HG03442 (cell line): ENCODE measurements around the gene KCNQ1OT1.
"Not testable (repeated sequence)": the region's sequence is repeated elsewhere in the genome, so short reads cannot be mapped to it uniquely, and the experiment has no call there.

Experiments used
- ATAC-seq: cut with Tn5 transposase; IDR thresholded peaks from one replicate; pipeline ENCODE4 v1.9.1; 2021; ENCODE audit warnings: mild to moderate bottlenecking, moderate library complexity; ENCODE audit not compliant: unreplicated experiment

The KCNQ1OT1 gene

DNA sequence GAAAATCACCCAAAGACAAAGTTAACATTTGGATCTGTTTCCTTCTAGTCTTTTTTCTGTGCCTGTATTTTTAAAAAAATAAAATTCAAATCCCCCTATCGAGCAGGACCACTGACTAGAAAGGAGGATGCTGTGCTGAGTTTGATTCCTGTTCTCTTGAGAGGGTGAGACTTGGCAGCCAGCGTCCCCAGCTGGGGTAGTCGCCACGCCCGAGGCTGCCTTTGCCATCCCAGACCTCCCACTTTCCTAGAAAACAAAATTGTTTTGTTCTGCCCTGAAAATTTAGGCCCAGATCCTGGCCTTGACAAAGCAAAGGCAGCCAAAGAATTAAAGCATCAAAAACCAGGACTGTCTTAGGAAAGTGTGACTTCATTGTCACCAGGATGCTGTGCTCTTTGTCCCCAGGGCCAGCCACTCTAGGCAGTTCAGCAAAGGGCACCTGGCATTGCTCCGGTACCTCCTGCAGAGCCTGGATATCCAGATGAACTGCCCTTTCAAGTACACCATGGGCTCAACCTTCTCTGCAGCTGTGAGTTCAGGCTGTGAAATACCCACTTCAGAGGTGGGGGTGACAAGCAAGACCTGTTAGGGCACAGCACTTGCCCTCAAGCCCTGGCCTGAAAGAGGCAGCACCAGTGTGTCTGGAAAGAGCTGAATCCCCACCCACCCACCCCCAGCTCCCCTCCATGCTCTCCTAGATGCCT lies 44.6 kb downstream of the KCNQ1OT1 start:
- no peak for ATAC-seq

DNA sequence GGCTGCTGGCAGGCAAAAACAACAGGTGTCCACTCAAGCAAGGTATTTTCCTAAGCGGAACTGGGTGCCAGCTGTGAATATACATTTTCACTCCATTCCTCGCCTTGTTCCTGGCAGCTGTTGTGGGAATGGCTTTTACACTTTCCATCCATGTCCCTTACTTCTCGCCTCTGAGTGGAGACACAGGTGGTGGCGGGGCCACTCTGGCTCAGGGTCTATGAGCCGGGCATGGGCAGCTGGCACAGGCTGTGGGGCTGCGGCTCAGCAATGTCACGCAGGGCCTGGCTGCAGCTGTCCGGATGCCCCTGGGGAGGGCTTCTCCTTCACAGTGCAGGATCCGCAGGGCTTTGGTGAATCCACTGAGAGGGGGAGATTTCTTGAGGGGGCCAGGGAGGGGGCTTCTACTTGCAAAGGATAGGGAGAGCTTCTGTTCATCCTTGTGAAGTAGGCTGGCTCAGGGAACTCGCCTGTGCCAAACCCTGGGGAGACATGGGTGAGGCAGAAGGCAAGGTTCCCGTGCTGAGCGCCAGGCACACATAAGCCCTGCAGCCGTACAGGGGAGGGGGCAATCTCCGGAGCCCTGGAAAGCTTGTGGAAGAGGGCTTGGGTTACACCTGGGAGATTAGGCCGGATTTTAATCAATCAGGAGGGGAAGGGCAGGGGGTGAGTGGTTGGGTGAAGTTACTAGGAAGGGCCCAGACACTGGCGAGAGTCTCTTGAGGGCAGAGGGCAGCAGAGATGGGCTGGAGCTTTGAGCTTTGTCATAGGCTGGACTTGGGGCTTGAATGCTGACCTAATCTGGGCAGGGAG lies 45.7 kb downstream of the KCNQ1OT1 start:
- no peak for ATAC-seq

DNA sequence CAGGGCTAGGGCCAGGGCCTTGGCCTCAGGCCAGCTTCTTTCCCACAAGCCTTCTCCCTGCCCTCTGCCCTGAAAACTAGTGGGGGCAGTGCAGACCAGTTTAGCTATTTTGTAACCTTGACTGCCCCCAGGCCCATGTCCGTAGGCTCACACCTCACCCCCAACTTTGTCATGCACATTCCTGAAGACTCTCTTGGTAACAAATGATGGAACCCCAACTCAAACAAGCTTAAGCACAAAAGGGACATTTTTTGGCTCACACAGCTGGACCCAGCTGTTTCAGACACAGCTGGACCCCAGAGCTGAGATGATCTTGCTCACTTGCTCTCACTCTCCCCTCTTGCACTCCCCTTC lies 46.6 kb downstream of the KCNQ1OT1 start:
- ATAC-seq = no peak

DNA sequence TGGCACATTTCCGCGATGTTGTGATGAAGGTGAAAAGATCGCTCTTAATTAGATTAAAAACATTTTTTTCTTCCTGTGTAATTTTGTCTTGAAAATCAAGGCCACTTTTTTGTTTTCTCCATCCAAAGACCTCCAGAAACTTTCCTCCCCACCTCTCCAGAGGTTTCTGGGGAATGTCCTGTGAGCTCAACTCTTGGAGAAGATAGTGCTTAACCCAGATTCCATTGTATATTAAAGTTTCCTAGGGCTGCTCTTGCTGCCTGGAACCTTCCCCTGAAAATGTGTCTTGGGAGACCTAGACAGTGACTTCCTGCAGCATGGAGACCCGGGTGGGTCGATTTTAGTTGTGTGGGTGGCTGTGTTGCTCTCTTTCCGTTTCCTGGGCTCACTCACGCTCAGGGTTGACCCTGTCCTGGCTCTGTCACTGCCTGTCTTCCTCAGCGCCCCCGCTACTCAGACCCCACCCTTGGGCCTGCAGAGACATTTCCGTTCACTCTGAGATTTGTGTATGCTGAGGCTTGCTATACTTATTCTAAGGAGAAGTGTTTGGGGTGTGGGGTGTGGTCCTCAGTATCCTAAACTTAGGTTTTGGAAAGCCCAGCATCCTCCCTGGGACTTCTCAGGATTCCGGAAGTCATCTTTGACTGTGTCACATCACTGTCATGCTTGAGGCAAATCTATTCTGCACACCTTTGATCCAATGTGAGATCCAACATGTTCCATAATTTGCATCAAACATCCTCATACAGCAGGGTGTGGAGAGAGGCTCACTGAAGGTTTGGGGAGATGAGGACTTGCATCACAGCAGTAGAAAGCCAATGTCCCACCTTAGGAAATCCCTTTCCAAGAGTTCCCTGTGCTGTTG lies 47.2 kb downstream of the KCNQ1OT1 start:
- ATAC-seq = no peak

DNA sequence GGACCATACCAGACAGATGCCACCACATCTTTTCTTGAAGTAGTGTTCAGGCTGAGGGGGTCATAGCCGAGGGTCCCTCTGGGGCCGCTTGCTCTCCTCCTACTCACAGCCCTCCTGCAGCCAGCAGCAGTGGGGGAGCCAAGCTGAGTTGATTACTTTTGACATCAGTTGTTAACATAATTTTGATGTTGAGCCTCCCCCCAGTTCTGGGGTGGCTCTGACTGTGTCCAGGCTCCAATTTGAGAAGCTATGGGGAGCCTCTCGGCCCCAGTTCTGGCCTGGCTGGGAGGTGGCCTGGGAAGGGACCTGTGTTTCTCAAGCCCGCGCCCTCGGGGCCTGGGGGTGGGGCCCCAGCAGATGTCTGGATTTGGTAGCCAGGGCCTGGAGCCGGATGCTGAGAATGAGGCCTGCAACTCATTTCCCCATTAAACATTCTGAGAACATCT lies 47.9 kb downstream of the KCNQ1OT1 start:
- no peak for ATAC-seq

DNA sequence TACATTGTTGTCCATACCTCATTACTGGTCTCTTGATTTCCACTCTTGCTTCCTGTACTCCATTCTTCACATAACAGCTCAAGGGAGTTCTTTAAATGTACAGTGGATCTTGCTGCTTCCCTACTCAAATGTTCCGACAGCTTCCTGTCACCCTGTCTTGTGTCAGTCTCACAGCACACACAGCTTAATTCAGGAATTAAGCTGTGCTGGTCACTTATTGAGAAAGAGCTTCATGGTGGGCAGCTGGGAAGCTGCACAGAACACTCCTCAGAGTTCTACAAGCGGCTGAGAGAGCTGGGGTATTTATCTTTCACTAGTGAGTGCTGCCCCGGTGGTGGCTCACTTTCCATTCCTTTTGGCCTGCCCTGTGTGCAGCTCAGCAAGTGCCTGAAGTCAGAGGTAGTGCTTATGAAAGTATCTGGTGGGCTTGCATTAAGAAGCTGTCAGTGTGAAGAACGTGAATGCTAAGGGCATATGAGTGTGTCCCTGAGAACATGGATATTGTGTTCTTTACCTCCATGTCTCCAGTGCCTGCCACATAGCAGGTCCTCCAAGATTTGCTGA lies 48.7 kb downstream of the KCNQ1OT1 start:
- ATAC-seq = no peak

DNA sequence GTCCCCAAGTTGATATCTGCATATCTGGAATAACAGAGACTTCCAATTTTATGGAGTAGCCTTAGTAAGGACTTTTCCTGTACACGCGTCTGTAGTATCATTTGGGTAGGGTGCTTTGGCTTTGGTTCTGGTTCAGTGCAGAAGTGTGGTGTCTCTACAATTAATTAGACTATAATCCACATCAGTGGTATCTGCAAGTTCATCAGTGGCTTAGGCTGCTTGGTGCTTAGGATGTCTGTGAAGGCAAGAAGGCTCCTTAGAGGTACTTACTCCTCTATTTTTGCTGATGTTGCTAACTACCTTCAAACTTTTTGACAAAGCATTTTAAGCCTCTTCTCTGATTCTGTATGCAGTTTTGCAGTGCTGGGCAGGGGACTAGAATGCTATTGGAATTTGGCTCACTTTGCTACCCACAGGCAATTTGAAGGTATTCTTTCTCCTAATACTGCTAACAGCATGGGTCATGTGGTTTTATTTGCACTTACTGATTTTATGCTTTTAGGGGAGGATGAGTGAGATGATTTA lies 49.4 kb downstream of the KCNQ1OT1 start:
- no peak for ATAC-seq

DNA sequence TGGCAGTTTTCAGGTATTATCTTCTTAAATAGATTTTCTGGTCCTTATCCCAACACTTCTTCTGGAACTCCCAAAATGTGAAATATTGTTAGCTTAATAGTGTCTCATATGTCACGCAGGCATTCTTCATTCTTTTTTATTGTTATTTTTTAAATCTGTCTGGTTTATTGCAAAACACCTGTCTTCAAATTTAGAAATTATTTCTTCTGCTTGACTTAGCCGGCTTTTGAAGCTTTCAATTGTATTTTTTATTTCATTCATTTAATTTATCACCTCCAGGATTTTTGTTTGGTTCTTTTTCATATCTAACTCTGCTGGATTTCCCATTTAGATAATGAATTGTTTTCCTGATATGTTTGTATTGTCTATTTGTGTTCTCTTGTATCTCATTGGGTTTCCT lies 49.9 kb downstream of the KCNQ1OT1 start:
- ATAC-seq = no peak

DNA sequence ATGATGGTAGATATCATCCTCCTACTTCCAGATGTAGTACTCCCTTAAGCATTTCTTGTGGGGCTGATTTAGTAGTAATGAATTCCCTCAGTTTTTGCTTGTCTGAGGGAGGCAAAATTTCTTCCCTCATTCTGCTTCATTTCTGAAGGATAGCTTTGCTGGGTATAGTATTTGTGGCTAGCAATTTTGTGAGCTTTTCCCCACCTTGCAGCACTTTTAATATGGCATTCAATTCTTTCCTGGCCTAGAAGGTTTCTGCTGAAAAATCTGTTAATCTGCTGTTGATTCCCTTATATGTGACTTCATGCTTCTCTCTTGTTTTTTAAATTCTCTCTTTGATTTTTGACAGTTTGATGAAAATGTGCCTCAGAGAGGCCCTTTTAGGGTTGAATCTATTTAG lies 50.4 kb downstream of the KCNQ1OT1 start:
- no peak for ATAC-seq

DNA sequence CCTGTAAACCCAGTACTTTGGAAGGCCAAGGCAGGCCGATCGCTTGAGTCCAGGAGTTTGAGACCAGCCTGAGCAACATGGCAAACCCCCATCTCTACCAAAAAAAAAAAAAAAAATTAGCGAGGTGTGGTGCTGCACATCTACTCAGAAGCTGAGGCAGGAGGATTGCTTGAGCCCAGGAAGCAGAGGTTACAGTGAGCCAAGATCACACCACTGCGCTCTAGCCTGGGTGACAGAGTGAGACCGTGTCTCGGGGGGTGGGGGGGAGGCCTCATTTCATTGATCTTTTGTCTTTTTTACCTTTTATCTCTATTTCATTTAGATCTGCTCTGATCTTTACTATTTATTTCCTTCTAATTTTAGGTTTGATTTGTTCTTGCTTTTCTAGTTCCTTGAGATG lies 51.8 kb downstream of the KCNQ1OT1 start:
- no peak for ATAC-seq

DNA sequence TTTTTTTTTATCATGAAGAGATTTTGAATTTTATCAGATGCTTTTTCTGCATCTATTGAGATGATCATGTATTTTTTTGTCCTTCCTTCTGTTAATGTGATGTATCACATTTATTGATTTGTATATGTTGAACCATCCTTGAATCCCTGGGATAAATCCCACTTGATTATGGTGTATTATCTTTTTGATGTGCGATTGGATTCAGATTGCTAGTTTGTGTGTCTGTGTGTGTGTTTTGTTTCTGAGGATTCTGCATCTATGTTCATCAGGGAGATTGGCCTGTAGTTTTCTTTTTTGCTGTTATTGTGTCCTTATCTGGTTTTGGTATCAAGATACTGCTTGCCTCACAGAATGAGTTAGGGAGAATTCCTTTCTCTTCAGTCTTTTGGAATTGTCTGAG lies 52.6 kb downstream of the KCNQ1OT1 start:
- ATAC-seq = no peak

DNA sequence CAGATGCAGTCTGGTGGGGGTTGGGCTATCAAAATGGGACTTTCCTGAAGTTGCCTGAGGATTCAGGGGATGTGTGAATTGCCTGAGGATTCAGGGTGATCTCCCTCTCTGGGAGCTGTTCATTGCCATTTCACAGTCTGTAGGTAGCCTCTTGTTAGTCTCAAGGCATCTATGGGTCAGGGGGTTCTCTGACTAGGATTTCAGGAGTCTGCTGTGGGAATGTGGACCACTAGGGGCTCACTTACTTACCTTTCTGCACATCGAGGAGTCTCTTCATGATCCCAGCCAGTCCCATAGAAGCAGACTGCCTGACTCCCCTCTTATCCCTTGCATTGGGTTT lies 54.0 kb downstream of the KCNQ1OT1 start:
- ATAC-seq = no peak

DNA sequence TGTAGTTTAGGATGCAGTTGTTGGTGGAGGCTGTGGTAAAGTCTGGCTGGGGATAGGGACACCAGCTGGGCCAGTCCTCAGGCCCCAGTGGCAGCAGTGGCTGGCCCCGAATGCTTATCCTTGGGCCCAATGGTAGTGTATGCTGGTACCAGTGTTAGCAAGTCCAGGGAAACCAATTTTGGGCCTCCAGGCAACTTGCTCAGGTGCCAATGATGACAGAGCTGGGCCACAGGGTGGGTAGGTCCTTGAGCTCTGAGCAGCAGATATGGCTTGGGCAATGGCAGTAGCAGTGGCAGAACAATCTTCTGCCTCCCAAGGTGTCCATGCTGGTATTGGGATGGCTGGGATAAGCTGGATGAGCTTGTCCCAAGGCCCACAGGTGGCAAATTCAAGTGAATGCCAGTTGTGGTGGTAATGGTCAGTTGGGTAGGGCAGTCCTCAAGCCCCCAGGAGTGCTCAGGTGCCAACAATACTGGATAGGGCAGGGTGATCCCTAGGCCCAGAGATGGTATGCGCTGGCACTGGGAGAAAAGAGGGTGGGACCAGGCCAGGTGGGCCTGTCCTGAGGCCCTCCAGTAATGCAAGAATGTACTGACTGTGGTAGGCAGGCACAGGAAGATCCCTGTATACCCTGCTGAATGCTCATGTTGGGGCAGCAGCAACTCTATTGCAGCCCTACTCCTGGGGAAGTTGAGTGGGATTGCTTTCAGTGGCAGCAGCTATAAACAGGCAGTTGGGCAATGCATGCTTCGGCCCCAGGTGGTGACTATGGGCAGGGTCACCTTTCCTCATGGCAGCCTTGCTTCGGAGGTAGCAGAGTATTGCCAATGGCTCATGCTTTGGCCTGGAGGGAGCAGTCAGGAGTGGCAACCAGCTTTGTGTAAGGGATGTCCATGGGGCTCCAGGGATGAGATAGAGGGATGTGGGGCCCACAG lies 54.7 kb downstream of the KCNQ1OT1 start:
- no peak for ATAC-seq

DNA sequence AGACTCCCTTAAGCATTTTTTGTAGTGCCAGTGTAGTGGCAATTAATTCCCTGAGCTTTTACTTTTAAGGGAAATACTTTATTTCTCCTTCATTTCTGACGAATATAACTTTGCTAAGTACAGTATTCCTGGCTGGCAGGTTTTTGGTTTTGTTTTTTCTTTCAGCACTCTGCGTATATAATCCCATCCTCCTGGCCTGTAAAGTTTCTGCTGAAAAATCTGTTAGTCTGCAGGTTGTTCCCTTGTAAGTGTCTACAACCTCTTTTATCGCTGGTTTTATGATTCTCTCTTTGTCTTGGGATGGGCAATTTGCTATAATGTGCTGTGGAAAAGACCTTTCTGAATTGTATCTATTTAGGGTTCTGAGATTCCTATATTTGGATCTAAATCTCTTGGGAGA lies 56.0 kb downstream of the KCNQ1OT1 start:
- ATAC-seq = no peak

DNA sequence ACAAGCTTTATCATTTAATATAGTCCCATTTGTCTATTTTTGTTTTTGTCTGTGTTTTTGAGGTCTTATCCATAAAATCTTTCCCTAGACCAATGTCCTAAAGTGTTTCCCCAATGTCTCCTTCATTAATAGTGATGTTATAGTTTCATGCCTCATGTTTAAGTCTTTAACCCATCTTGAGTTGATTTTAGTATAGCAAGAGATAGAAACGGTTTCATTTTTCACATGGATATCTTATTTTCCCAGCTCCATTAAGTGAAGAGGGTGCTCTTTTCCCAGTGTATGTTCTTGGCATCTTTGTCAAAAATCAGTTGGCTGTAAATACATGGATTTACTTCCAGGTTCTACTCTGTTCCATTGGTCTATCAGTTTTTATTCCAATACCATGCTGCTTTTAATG lies 58.2 kb downstream of the KCNQ1OT1 start:
- ATAC-seq = no peak

DNA sequence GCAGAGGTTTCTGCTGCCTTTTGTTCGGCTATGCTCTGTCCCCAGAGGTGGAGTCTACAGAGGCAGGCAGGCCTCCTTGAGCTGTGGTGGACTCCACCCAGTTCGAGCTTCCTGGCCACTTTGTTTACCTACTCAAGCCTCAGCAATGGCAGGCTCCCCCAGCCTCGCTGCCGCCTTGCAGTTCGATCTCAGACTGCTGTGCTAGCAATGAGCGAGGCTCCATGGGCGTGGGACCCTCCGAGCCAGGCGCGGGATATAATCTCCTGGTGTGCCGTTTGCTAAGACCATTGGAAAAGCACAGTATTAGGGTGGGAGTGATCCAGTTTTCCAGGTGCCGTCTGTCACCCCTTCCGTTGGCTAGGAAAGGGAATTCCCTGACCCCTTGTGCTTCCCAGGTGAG lies 60.0 kb downstream of the KCNQ1OT1 start:
- ATAC-seq = not testable (repeated sequence)

DNA sequence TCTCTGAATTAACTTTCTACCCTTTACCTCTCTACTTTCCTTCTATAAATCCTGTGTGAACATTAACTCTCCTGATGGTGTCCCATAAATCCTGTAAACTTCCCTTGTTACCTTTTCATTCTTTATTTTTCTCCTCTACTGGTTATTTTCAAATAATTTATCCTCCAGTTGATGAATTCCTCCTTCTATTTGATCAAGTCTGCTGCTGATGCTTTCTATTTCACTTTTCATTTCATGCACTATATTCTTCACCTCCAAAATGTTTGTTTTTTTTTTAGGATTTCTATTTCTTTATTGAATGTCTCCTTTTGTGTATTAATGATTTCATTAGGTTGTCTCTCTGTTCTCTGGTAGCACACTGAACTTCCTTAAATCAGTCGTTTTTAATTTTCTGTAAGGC lies 68.6 kb downstream of the KCNQ1OT1 start:
- no peak for ATAC-seq

DNA sequence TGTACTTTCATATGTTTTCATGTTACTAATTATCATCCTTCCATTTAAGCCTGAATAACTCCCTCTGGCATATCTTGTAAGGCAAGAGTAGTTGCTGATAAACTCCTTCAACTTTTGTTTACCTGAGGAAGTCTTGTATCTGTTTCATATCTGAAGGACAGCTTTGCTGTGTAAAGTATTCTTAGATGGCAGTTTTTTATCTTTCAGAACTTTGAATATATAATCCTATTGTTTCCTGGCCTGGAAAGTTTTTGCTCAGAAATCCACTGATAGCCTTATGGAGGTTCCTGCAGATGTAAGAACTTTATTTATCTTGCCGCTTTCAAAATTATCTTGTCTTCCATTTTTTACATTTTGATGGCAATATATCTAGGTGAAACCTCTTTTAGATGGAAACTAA lies 69.1 kb downstream of the KCNQ1OT1 start:
- no peak for ATAC-seq

DNA sequence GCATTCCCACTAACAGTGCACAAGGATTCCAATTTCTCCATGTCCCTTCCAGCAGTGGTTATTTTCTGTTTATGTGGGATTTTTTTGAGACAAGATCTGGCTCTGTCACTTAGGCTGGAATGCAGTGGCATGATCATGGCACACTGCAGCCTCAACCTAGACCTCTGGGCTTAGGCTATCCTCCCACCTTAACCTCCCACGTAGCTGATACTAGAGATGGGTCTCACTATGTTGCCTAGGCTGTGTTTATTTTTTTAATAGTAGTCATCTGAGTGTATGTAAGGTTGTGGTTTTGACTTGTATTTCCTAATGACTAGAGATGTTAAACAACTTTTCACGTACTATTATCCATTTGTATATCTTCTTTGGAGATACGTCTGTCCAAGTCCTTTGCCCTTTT lies 74.6 kb downstream of the KCNQ1OT1 start:
- no peak for ATAC-seq

DNA sequence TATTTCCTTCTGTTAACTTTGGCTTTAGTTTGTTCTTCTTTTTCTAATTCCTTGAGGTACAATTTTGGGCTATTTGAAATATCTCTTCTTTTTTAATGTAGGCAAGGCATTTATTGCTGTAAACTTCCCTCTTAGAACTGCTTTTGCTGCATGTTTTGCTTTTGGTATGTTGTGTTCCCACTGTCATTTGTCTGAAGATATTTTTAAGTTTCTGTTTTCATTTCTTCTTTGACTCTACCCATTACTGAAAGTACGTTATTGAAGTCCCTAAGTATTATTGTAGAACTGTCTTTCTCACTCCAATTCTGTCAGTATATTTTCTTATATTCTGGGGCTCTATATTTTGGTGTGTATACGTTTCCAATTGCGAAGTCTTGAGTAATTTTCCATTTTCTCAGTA lies 77.9 kb downstream of the KCNQ1OT1 start:
- ATAC-seq = no peak
